ENCODE results near the gene CSF1R. TPM values are rescaled to one million over a fixed set of nuclear protein-coding genes. Genes with fewer than 3 reads are reported as not detected.

CSF1R gene
- polyA plus RNA-seq, 1 donor (not counting 4 experiments of a cell fraction or from before 2014, with no cell fraction given), result not detected

- no peak overlapping the region for H2AFZ ChIP-seq (ENCODE audit: control insufficient read depth, low read length)
- FAIRE-seq, result no peak
- no peaks in the 10 kb centered on the region for H3K27me3 ChIP-seq (ENCODE audit: control insufficient read depth, extremely low read depth, insufficient read depth, low read length)
- dilution Hi-C loops (cut with MboI; ENCODE audit: extremely low pct_ligation_motif_present, low sequenced_read_pairs), result no loop called here
- H3K9me1 ChIP-seq (ENCODE audit: control insufficient read depth, extremely low read depth, insufficient read depth, low read length), result no peaks in the 10 kb centered on the region
- no peak overlapping the region for H3K4me3 ChIP-seq (ENCODE audit: control insufficient read depth in 2 of 3, extremely low read depth in 1 of 3, insufficient read depth in 2 of 3, low read depth in 1 of 3, low read length in 3 of 3)
- H3K4me1 ChIP-seq (ENCODE audit: control insufficient read depth, extremely low read depth, insufficient read depth, low read length), result no peaks in the 10 kb centered on the region
- no peak for DNase-seq (ENCODE audit: low read depth, low spot score)
- no peaks in the 10 kb centered on the region for H4K20me1 ChIP-seq (ENCODE audit: control insufficient read depth, extremely low read depth, insufficient read depth, low read length)
- no peaks in the 10 kb centered on the region for H3K9me3 ChIP-seq (ENCODE audit: control insufficient read depth, low read depth, low read length)
- H3K4me2 ChIP-seq (ENCODE audit: control insufficient read depth, extremely low read depth, insufficient read depth, low read depth, low read length), result no peak overlapping the region
- H3K36me3 ChIP-seq (ENCODE audit: control insufficient read depth in 2 of 2, extremely low read depth in 1 of 2, insufficient read depth in 2 of 2, low read length in 2 of 2), result no peaks in the 10 kb centered on the region
- H3K27ac ChIP-seq (ENCODE audit: control insufficient read depth, insufficient read depth, low read length), result no peak overlapping the region
- H3K79me2 ChIP-seq (ENCODE audit: control insufficient read depth, insufficient read depth, low read length), result no peaks in the 10 kb centered on the region
- TF ChIP-seq CTCF (optimal IDR thresholded peaks at IDR 0.05 in 1 of 3, IDR thresholded peaks at IDR 0.05 in 1 of 3, conservative IDR thresholded peaks at IDR 0.05 in 1 of 3; ENCODE audit: extremely low read depth in 1 of 3, insufficient read depth in 2 of 3, low read length in 3 of 3), result no peak
- TF ChIP-seq EZH2 (IDR thresholded peaks at IDR 0.05; ENCODE audit: low read length), result no peak
- H3K9ac ChIP-seq (ENCODE audit: control insufficient read depth, extremely low read depth, insufficient read depth, low read length), result no peak overlapping the region
Measured at GRCh38 chr5:150105928-150106615, 19.7 kb upstream of the CSF1R start.

- FAIRE-seq (no peak), DNase-seq (ENCODE audit: low read depth, low spot score) (no peak)
- dilution Hi-C loops (cut with MboI; ENCODE audit: extremely low pct_ligation_motif_present, low sequenced_read_pairs), result no loop called here
- H4K20me1 ChIP-seq (ENCODE audit: control insufficient read depth, extremely low read depth, insufficient read depth, low read length), result no peaks in the 10 kb centered on the region
- H3K27me3 ChIP-seq (ENCODE audit: control insufficient read depth, extremely low read depth, insufficient read depth, low read length), result no peaks in the 10 kb centered on the region
- H3K4me2 ChIP-seq (ENCODE audit: control insufficient read depth, extremely low read depth, insufficient read depth, low read depth, low read length), result no peak overlapping the region
- H3K9me3 ChIP-seq (ENCODE audit: control insufficient read depth, low read depth, low read length), result no peaks in the 10 kb centered on the region
- H3K4me1 ChIP-seq (ENCODE audit: control insufficient read depth, extremely low read depth, insufficient read depth, low read length), result no peaks in the 10 kb centered on the region
- no peaks in the 10 kb centered on the region for H3K36me3 ChIP-seq (ENCODE audit: control insufficient read depth in 2 of 2, extremely low read depth in 1 of 2, insufficient read depth in 2 of 2, low read length in 2 of 2)
- no peak overlapping the region for H3K27ac ChIP-seq (ENCODE audit: control insufficient read depth, insufficient read depth, low read length)
- H3K9ac ChIP-seq (ENCODE audit: control insufficient read depth, extremely low read depth, insufficient read depth, low read length), result no peak overlapping the region
- no peaks in the 10 kb centered on the region for H3K79me2 ChIP-seq (ENCODE audit: control insufficient read depth, insufficient read depth, low read length)
- no peak overlapping the region for H2AFZ ChIP-seq (ENCODE audit: control insufficient read depth, low read length)
- H3K4me3 ChIP-seq (ENCODE audit: control insufficient read depth in 2 of 3, extremely low read depth in 1 of 3, insufficient read depth in 2 of 3, low read depth in 1 of 3, low read length in 3 of 3), result no peak overlapping the region
- no peaks in the 10 kb centered on the region for H3K9me1 ChIP-seq (ENCODE audit: control insufficient read depth, extremely low read depth, insufficient read depth, low read length)
- TF ChIP-seq CTCF (optimal IDR thresholded peaks at IDR 0.05 in 1 of 3, IDR thresholded peaks at IDR 0.05 in 1 of 3, conservative IDR thresholded peaks at IDR 0.05 in 1 of 3; ENCODE audit: extremely low read depth in 1 of 3, insufficient read depth in 2 of 3, low read length in 3 of 3), result no peak
- TF ChIP-seq EZH2 (IDR thresholded peaks at IDR 0.05; ENCODE audit: low read length), result no peak
Measured at GRCh38 chr5:150104550-150104870, 18.2 kb upstream of the CSF1R start.
